Endodermal cell (in vitro differentiated cells): ENCODE results near the gene ILKAP. TPM values are rescaled to one million over a fixed set of nuclear protein-coding genes. Genes with fewer than 3 reads are reported as not detected.

Experiments used
- DNase-seq: peaks from one replicate; pipeline ENCODE4 v3.0.0-alpha.2; 2017
- H3K27ac ChIP-seq: 2 replicates; pipeline ENCODE4 v1.5.1; 2013; ENCODE audit warnings: mild to moderate bottlenecking, low read depth, low read length, moderate library complexity
- H3K27me3 ChIP-seq: 2 replicates; pipeline ENCODE4 v1.6.1; 2013; ENCODE audit warnings: mild to moderate bottlenecking, low read length, moderate library complexity; ENCODE audit not compliant: insufficient read depth, control insufficient read depth, poor library complexity, severe bottlenecking
- H3K36me3 ChIP-seq: 2 replicates; pipeline ENCODE4 v1.7.0; 2013; ENCODE audit warnings: mild to moderate bottlenecking, low read length, moderate library complexity; ENCODE audit not compliant: control insufficient read depth, insufficient read depth
- H3K4me1 ChIP-seq: one replicate; pipeline ENCODE4 v1.7.0; 2013; ENCODE audit warnings: low read length; ENCODE audit not compliant: control insufficient read depth, insufficient read depth
- H3K4me3 ChIP-seq: 2 replicates; pipeline ENCODE4 v1.5.1; 2013; ENCODE audit warnings: mild to moderate bottlenecking, low read length, moderate library complexity
- H3K9ac ChIP-seq: 2 replicates; pipeline ENCODE4 v1.6.1; 2013; ENCODE audit warnings: mild to moderate bottlenecking, low read length, moderate library complexity; ENCODE audit not compliant: poor library complexity, severe bottlenecking; ENCODE audit errors: extremely low read depth
- H3K9me3 ChIP-seq: 2 replicates; pipeline ENCODE4 v1.6.1; 2013; ENCODE audit warnings: mild to moderate bottlenecking, low read length, moderate library complexity; ENCODE audit not compliant: control insufficient read depth
- H3K27ac Mint-ChIP-seq: 2 replicates; pipeline ENCODE4 v1.8.0; 2020; ENCODE audit warnings: mixed read lengths
- H3K27me3 Mint-ChIP-seq: 2 replicates; pipeline ENCODE4 v1.8.0; 2021; ENCODE audit warnings: mild to moderate bottlenecking, mixed read lengths; ENCODE audit not compliant: insufficient read depth
- H3K36me3 Mint-ChIP-seq: 2 replicates; pipeline ENCODE4 v1.8.0; 2020; ENCODE audit warnings: low read depth, mixed read lengths
- H3K4me1 Mint-ChIP-seq: 2 replicates; pipeline ENCODE4 v1.8.0; 2020; ENCODE audit warnings: mixed read lengths
- H3K4me3 Mint-ChIP-seq: 2 replicates; pipeline ENCODE4 v1.8.0; 2020; ENCODE audit warnings: mild to moderate bottlenecking, moderate library complexity, mixed read lengths
- H3K9me3 Mint-ChIP-seq: 2 replicates; pipeline ENCODE4 v1.8.0; 2020; ENCODE audit warnings: mild to moderate bottlenecking, mixed read lengths
- WGBS, 2 experiments: methylation state at CpG; one replicate each; pipeline versions ENCODE4 v1.1.5 to v1.1.7; 2013; ENCODE audit warnings: missing lambda C conversion rate in 2 of 2, mixed read lengths in 1 of 2; ENCODE audit not compliant: insufficient coverage in 1 of 2, insufficient read length in 1 of 2; 5-methylcytosine and 5-hydroxymethylcytosine counted together
- total RNA-seq, 2 donors: library from RNA; stranded (reverse); fragmentation: NEBNext Ultra II Directional in 1 of 2; extraction: Animal tissue kit (Norgen Biotek cat#: 25700) in 1 of 2; gene quantifications; 2 replicates in 1 of 2; 3 replicates in 1 of 2; pipeline ENCODE4 v1.2.1, GENCODE V29; 2021
- TF ChIP-seq, protein P1 (sequence below): fragments of 200-600 bp; sonication (generic); conservative IDR thresholded peaks from 2 replicates; pipeline ENCODE4 v1.5.0; 2021; ENCODE audit warnings: antibody characterized with exemption, mild to moderate bottlenecking

The ILKAP gene
- total RNA-seq, 2 donors from 2014 or later = 40.9 to 46.4 TPM

DNA sequence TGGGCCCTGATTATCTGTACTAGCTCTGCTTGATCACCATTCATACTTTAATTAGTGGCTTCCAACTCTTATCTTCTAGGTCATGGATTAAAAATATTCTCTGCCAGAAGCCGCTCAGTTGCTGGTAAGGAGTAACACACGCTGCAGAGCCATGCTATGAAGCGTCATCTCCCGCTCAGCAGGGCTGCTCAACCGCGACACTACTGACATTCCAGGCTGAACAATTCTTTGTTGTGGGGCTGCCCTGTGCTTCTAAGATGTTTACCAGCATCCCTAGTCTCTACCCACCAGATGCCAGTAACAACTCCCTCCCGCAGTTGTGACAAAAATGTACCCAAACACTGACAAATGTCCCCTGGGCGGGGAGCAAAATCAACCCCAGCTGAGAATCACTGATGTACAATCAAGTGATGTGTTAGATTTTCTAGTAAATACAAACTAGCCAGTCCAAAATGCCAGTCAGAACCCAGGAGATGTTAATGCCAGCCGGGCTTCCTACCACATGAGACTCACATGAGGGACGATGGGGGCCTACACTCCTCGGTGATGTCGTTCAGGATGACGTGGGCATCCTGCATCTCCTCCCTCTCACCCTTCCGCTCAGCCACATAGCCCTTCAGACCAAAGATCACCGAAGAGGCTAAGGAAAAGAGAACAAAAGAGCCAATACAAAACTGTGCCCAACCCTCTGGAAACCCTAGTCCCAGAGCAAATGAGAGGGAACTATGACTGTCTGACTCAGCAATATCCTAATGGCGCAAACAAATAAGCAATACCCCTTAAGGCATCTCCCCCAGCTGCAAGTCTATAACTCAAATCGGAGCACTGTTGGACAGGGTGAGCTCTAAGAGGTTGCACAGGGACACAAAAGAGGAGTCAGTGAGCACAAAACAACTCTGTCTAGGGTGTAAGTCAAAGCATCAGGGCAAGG, 15.6 kb downstream of the ILKAP start:
- Mint-ChIP-seq H3K4me3 (no peak overlapping the region), H3K36me3 (peaks cover 88% of the 10 kb centered on the region), H3K9me3 (no peaks in the 10 kb centered on the region), H3K4me1 (no peaks in the 10 kb centered on the region), H3K27me3 (no peaks in the 10 kb centered on the region), H3K27ac (no peak overlapping the region)
- no peak for DNase-seq
- Histone ChIP-seq H3K27me3 (no peaks in the 10 kb centered on the region), H3K4me1 (no peaks in the 10 kb centered on the region), H3K4me3 (no peak overlapping the region), H3K9ac (no peak overlapping the region), H3K36me3 (peaks cover 91% of the 10 kb centered on the region), H3K9me3 (no peaks in the 10 kb centered on the region), H3K27ac (peak overlapping the region; percentile 58)
- TF ChIP-seq, protein P1, sequence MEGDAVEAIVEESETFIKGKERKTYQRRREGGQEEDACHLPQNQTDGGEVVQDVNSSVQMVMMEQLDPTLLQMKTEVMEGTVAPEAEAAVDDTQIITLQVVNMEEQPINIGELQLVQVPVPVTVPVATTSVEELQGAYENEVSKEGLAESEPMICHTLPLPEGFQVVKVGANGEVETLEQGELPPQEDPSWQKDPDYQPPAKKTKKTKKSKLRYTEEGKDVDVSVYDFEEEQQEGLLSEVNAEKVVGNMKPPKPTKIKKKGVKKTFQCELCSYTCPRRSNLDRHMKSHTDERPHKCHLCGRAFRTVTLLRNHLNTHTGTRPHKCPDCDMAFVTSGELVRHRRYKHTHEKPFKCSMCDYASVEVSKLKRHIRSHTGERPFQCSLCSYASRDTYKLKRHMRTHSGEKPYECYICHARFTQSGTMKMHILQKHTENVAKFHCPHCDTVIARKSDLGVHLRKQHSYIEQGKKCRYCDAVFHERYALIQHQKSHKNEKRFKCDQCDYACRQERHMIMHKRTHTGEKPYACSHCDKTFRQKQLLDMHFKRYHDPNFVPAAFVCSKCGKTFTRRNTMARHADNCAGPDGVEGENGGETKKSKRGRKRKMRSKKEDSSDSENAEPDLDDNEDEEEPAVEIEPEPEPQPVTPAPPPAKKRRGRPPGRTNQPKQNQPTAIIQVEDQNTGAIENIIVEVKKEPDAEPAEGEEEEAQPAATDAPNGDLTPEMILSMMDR = no peak
- 95 to 96% methylated on average over 10 to 17 of the region's 17 CpGs for WGBS, 2 experiments

DNA sequence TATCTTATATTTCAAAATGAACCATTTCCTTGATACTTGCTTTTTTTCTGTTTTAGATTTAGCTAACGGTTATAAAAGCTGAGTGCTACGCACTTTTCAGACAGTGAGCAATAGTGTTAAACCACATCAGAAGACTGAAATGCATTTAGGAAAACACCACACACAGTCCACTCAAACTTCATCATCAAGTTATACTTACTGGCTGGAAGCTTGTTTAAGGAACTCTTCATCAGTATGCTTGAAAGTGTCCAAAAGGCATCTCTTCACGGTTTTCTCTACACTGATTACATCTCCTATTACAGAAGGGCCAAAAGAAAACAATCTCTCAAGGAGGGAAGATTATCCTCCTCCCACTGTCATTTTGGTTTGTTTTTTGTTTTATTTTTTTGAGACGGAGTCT, 19.7 kb downstream of the ILKAP start:
- no peaks in the 10 kb centered on the region for H3K27me3 Mint-ChIP-seq
- no peaks in the 10 kb centered on the region for H3K9me3 Mint-ChIP-seq
- H3K27me3 ChIP-seq = no peaks in the 10 kb centered on the region
- no peak overlapping the region for H3K27ac ChIP-seq
- DNase-seq = no peak
- no peak overlapping the region for H3K9ac ChIP-seq
- no peaks in the 10 kb centered on the region for H3K4me1 Mint-ChIP-seq
- H3K4me3 Mint-ChIP-seq = no peak overlapping the region
- no peaks in the 10 kb centered on the region for H3K4me1 ChIP-seq
- TF ChIP-seq, protein P1 = no peak
- peaks cover 97% of the 10 kb centered on the region for H3K36me3 ChIP-seq
- 93 to 95% methylated on average over 2 to 4 of the region's 4 CpGs for WGBS, 2 experiments
- H3K4me3 ChIP-seq = no peak overlapping the region
- H3K36me3 Mint-ChIP-seq = peaks cover 93% of the 10 kb centered on the region
- H3K27ac Mint-ChIP-seq = no peak overlapping the region
- H3K9me3 ChIP-seq = no peaks in the 10 kb centered on the region

DNA sequence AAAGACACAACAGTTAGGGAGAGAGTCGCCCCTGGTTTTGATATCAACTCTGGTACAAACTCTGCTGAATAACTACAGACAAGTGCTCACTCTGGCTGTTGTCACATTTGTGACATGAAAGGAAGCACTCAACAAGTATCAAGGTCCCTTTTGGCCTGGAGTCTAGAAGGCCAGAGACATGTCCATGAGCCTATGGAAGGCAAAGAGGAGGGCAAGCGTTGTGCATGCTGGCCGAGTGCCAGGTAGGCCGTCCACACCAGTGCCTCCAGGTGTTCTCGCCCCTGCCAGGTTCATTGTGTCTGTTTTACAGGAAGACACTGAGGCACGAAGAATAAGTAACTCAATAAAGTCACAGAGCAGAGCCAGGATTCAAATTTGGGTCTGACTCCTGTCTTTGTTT, 21.1 kb downstream of the ILKAP start:
- H3K4me3 Mint-ChIP-seq = no peak overlapping the region
- H3K9ac ChIP-seq = no peak overlapping the region
- no peaks in the 10 kb centered on the region for H3K9me3 Mint-ChIP-seq
- no peaks in the 10 kb centered on the region for H3K27me3 Mint-ChIP-seq
- H3K4me1 ChIP-seq = no peaks in the 10 kb centered on the region
- no peaks in the 10 kb centered on the region for H3K9me3 ChIP-seq
- peaks cover 97% of the 10 kb centered on the region for H3K36me3 ChIP-seq
- peaks cover under 1% of the 10 kb centered on the region for H3K4me1 Mint-ChIP-seq
- no peak overlapping the region for H3K4me3 ChIP-seq
- no peak overlapping the region for H3K27ac Mint-ChIP-seq
- DNase-seq = no peak
- H3K36me3 Mint-ChIP-seq = peaks cover 90% of the 10 kb centered on the region
- no peaks in the 10 kb centered on the region for H3K27me3 ChIP-seq
- H3K27ac ChIP-seq = no peak overlapping the region
- TF ChIP-seq, protein P1 = no peak
- 98% methylated on average over 6 of the region's 6 CpGs for WGBS, 2 experiments
